Measurements from ENCODE around the gene ATG9A.
"Not testable (repeated sequence)": the region's sequence is repeated elsewhere in the genome, so short reads cannot be mapped to it uniquely, and the experiment has no call there.

The ATG9A gene

DNA sequence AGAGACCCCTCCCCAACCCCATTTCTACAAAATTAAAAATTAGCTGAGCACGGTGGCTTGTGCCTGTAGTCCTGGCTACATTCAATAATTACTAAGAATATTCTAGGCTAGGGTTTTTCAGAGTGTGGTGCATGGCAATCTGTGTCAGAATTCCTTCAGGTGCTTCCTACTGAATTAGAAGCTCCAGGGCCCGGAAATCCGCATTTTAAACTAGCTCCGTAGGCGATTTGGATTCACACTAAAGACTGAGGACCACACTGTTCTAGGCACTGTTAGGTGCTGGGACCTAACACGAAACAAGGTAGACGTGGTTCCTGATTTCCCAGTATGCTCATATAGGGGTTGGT is 23.5 kb downstream of the ATG9A start:
- DNase-seq (ENCODE audit: low read depth in 2 of 2) = no peak

DNA sequence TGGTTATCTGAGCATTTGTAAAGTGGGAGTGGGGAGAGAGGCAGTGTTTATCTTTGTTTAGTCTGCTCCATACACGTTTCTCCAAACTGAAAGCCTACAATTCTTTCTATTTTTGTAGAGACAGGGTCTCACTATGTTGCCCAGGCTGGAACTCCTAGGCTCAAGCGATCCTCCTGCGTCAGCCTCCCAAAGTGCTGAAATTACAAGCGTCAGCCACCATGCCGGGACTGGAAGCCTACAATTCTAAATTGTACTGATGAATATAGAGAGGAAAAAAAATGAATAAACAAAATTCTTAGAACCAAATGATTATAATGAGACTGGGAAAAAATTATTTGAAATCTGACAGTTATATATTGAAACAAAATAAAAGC is 24.3 kb downstream of the ATG9A start:
- DNase-seq (ENCODE audit: low read depth in 2 of 2) = no peak

DNA sequence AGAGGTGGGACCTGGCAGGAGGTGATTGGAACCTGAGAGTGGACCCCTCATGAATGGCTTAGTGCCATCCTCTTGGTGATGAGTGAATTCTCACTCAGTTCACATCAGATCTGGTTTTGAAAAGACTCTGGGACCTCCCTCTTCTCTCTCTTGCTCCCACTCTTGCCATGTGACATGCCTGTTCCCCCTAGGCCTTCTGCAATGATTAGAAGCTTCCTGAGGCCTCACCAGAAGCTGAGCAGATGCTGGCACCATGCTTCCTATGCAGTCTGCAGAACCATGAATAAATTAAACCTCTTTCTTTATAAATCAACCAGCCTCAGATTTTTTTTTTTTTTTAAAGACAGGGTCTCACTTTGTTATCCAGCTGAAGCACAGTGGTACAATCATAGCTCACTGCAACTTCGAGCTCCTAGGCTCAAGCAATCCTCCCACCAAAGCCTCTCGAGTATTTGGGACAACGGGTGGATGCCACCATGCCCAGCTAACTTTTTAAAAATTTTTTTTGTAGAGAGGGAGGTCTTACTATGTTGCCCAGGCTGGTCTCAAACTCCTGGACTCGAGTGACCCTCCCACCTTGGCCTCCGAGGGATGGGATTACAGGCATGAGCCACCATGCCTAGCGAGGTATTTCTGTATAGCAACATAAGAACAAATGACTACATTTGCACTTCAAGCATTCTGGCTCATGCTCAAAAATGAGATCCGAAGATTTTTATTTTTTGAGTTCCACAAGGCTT is 24.8 kb downstream of the ATG9A start:
- DNase-seq (ENCODE audit: low read depth in 2 of 2) = no peak

DNA sequence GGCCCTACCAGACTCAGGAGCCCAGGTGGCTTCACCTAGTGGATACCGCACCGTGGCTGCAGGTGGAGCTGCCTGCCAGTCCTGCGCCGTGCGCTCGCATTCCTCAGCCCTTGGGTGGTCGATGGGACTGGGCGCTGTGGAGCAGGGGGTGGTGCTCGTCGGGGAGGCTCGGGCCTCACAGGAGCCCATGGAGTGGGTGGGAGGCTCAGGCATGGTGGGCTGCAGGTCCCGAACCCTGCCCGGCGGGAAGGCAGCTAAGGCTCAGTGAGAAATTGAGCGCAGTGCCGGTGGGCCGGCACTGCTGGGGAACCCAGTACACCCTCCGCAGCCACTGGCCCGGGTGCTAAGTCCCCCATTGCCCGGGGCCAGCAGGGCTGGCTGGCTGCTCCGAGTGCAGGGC is 28.1 kb downstream of the ATG9A start:
- not testable (repeated sequence) for DNase-seq (ENCODE audit: low read depth in 2 of 2)

DNA sequence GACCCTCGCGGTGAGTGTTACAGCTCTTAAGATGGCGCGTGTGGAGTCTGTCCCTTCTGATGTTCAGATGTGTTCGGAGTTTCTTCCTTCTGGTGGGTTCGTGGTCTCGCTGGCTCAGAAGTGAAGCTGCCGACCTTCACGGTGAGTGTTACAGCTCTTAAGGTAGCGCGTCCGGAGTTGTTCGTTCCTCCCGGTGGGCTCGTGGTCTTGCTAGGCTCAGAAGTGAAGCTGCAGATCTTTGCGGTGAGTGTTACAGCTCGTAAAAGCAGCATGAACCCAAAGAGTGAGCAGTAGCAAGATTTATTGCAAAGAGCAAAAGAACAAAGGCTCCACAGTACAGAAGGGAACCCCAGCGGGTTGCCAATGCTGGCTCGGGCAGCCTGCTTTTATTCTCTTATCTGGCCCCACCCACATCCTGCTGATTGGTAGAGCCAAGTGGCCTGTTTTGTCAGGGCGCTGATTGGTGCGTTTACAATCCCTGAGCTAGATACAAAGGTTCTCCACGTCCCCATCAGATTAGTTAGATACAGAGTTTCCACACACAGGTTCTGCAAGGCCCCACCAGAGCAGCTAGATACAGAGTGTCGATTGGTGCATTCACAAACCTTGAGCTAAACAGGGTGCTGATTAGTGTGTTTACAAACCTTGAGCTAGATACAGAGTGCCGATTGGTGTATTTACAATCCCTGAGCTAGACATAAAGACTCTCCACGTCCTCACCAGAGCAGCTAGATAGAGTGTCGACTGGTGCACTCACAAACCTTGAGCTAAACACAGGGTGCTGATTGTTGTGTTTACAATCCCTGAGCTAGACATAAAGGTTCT is 28.7 kb downstream of the ATG9A start:
- DNase-seq (ENCODE audit: low read depth in 2 of 2) = not testable (repeated sequence)

DNA sequence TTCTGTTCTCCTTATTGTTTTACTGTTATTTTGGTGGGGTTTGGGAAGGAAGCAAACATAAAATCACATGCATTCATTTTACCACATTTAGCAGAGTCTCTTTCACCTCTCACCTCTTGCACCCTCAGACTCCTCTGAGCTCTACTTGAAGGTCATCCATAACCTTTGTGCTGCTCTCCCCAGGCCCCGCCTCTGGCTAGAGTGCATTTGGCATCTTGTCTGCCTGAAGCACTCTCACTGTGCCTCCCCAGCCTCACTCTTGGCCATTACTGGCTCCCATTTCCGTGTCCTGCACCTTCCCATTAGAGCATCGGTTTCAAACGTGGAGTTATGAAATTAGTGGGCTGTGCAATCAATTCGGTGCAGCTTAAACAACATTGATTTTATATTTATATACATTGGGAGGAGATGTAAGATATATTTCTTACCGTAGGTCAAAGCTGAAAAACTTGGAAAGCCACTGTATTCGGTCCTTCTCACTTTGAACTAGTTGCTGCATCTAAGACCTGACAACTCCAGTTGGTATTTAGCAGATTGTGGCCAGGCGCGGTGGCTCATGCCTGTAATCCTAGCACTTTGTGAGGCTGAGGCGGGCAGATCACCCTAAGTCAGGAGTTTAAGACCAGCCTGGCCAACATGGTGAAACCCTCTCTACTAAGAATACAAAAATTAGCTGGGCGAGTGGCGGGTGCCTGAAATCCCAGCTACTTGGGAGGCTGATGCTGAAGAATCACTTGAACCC is 29.8 kb downstream of the ATG9A start:
- no peak for DNase-seq (ENCODE audit: low read depth in 2 of 2)

DNA sequence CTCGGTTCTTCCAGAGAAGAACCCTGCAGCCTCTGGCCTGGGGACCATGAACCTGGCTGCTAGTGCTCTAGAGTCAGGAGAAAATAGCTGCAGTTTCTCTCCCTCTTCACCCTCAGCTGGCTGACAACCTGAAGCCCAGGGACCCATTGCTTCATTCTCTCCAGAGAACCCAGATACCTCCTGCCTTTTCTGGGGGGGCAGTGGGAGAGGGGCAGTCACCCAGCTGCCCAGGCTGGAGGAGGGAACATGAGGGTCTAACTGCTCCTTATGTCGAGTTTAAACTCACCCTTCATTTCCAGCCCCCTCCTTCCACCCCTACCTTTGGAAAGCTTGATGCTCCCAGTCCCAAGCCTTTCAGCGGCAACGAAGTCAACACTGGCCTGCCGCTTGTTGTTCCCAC is 30.5 kb downstream of the ATG9A start:
- DNase-seq (ENCODE audit: low read depth in 2 of 2) = no peak

DNA sequence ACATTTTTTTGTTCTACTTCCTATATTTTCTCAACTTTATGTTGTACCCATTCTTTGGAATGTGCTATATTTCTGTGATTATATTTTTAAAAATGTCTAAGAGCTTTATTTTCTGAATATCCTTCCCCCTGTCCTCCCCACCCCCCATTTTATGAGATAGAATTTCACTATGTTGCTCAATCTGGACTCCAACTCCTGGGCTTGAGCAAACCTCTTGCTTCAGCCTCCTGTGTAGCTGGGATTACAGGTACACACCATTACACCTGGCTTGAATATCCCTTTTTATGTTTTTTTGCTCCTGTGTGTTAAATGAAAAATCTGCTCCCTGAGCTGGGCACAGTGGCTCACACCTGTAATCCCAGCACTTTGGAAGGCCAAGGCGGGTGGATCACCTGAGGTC is 32.0 kb downstream of the ATG9A start:
- no peak for DNase-seq (ENCODE audit: low read depth in 2 of 2)

DNA sequence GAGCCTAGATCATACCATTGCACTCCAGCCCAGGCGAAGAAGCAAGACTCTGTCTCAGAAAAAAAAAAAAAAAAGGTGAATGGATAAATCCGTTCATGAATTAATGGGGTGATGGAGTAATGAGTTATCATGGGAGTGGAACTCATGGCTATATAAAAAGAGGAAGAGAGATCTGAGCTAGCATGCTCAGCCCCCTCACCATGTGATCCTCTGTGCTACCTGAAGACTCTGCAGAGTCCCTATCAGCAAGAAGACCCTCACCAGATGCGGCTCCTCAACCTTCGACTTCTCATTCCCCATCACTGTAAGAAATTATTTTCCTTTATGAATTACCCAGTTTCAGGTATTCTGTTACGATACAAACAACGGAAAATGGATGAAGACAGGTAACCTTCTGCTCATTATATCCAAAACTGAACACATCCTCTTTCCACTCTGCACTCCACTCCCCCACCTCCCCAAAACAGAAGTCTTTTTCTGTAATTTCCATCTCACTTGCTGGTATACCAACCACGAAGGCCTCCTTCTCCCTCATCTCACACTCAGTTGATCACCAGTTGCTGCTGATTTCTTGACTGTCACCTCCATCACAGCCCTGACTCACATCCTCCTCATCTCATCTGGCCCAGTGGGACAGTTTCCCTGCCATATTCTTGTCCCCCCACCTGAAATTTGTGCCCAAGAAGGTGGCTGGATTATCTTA is 42.5 kb downstream of the ATG9A start:
- DNase-seq (ENCODE audit: low read depth in 2 of 2) = no peak

DNA sequence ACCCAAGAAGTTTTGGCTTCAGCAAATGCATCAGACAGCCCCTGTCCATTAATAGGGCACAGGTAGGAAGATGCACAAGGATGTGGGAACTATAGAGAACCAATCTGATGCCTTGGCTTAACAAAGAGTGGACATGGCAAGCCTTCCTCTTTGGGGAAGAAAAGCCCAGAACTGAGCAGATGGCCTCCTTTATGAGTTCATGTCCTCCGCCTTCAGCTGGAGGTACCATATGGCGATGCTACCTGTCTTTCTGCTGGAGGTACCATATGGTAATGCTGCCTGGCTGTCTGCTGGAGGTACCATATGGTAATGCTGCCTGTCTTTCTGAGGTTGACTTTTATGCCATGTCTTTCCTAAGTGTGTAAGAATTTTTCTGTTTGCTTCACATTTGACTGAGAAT is 45.3 kb downstream of the ATG9A start:
- DNase-seq (ENCODE audit: low read depth in 2 of 2) = no peak

DNA sequence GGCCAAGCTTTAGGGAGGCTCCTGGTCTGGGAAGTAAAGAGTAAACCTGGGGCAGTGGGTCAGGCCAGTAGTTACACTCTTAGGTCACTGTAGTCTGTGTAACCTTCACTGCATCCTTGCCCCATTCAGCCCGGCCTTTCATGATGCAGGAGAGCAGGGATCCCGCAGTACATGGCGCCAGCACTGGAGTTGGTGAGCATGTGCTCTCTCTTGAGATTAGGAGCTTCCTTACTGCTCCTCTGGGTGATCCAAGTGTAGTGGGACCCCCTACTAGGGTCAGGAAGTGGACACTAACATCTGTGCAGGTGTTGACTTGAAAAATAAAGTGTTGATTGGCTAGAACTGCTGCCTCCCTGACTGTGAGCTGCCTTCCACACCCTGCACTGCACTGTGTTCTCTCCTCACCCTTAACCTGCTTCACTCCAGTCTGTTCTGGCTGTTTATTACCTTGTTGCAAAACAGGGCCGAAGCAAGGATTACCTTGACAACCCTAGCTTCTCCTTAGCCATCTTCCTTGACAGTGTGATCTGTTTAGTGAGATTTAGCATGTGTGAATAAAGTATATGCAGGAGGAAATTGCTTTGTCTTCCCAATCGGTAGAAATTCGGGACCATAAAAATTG is 46.2 kb downstream of the ATG9A start:
- no peak for DNase-seq (ENCODE audit: low read depth in 2 of 2)

DNA sequence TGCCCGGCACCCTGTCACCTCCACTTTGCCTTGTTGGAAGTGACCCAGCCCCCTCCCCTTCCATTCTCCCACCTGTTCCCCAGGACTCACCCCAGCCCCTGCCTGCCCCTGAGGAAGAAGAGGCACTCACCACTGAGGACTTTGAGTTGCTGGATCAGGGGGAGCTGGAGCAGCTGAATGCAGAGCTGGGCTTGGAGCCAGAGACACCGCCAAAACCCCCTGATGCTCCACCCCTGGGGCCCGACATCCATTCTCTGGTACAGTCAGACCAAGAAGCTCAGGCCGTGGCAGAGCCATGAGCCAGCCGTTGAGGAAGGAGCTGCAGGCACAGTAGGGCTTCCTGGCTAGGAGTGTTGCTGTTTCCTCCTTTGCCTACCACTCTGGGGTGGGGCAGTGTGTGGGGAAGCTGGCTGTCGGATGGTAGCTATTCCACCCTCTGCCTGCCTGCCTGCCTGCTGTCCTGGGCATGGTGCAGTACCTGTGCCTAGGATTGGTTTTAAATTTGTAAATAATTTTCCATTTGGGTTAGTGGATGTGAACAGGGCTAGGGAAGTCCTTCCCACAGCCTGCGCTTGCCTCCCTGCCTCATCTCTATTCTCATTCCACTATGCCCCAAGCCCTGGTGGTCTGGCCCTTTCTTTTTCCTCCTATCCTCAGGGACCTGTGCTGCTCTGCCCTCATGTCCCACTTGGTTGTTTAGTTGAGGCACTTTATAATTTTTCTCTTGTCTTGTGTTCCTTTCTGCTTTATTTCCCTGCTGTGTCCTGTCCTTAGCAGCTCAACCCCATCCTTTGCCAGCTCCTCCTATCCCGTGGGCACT is 46.9 kb downstream of the ATG9A start:
- DNase-seq (ENCODE audit: low read depth in 2 of 2) = no peak

DNA sequence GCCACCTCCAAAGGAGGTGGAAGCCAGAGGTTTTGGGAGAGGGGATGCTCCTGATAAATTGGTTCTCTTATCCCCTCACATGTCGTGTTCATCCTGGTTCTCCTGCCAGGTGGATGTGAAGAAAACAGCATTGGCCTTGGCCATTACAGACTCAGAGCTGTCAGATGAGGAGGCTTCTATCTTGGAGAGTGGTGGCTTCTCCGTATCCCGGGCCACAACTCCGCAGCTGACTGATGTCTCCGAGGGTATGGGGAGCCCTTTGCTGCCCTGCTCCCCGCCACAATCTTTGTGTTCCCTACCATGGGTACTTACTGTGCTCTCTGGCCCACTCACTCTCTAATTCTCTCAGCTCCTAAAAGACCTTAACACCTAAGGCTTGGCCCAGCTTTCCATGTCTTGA is 47.9 kb downstream of the ATG9A start:
- no peak for DNase-seq (ENCODE audit: low read depth in 2 of 2)

DNA sequence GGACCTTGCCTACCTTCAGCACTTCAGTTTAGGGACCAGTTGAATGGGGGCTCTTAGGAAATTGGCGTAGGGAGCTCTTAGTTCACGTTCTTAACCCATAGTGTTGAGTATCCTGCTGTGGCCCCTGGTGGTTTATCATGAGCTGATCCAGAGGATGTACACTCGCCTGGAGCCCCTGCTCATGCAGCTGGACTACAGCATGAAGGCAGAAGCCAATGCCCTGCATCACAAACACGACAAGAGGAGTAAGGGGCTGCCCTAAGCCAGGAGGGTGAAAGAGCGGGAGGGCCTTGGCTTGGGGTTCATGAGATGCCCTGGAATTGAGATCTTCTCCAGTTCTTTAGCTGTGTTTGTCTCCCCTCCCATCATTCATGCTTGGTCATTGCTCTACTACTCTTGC is 48.5 kb downstream of the ATG9A start:
- no peak for DNase-seq (ENCODE audit: low read depth in 2 of 2)

DNA sequence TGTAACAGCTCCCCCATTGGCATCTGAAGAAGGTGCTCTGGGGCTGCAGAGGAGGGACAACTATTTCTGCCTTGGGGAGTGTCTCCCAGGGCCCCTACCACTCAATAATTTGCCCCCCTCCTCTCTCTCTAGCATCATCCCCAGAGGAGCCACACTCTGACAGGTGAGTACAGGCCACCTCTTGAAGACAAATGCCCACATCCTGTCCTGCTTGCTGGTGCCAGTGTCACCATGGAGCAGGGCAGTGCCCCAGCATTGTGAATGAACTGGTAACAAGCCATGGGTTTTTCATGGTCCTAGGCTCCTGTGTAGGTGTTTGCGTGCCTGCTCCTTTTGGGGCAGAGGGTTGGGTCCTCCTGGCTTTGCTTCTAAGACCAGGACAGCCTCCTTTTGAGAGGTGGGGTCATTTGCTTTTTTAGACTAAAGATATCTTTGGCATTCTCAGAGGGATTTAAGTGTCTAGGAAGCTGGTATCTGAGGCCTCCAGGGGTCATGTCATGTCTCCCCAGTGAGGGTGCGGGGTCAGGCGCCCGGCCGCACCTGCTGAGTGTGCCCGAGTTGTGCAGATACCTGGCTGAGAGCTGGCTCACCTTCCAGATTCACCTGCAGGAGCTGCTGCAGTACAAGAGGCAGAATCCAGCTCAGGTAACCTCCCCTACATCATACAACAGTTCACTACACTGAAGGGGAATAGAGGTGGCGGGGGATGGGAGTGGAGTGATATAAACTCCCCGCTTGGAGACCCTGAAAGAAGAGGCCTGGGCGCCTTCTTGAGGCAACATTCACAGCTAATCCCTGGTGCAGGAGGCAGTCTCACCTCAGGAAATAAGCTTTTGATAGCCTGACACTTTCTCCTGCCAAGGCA is 49.6 kb downstream of the ATG9A start:
- DNase-seq (ENCODE audit: low read depth in 2 of 2) = no peak

DNA sequence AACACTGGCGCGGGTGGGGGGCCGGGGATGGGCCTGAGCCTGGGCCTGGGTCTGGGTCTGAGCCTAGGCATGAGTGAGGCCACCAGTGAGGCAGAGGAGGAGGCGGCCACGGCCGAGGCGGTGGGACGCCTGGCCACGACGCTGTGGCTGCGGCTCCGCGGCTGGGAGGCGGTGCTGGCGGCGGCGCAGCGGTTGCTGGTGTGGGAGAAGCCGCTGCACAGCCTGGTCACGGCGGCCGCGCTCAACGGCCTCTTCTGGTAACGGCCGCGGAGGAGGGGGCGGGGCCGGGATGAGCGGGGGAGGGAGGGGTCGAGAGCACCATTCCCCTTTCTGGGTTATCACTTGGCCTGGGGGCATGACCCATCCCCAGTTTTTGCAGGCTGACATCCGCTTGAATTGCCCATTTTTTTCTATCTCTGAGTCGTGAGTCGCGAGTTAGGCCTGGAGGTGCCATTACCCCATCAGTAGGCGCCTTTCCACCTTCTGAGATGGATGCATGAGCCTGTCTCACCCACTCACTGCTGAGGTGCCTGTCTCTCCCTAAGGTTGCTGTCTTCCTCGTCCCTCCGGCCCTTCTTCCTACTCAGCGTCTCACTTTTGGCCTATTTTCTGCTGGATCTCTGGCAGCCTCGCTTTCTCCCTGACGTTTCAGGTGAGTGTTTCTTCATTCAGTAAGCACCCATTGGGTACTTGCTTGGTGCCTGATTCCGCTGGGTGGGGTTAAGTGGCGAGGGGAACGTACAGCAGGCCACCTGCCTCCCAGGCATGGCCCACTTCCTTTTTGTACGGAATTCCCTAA is 50.9 kb downstream of the ATG9A start:
- DNase-seq (ENCODE audit: low read depth in 2 of 2) = no peak

DNA sequence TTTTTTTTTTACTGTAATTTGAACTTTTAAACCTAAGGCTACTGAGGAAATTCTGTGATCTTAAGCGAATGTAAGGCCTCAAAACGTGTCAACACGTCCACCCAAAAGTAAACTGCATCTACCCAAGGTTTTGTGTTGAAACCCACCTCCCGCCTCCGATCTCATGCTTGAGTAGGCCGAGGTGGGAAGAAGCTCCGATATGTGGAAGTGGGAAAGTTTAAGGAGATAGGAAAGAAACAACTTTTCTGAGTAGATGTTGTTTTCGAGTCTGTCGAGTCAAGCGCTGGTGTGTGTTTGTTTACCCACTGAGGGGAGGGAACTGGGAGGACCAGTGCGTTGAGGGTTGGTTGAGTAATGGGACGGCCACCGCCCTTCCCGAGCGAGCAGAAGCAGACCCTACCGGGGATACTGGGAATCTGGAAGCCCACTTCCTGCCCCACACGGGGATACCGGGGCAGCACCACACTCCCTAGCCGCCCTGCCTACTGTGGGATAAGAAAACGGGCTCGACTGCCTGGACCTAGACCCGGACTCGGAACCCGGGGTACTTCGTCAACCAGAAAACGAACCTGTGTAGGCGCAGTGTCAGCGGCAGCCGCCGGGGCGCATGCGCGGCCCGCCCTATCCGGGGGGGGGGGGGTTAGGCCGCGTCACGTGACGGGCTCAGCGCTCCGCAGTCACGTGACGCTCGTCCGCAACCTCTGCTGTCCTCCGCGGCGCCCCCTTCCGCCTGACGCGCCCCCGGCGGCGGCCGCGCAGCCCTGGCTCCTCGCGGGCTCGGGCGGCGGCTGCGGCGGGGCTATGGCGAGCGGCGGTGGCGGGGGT is 51.7 kb downstream of the ATG9A start, which contains the start of gene RETREG2:
Gene RETREG2 (plus strand): TSS at position 724 of the 825 bp plus-strand sequence. CDS start 78 bp downstream, at position 802.
- peak; percentile 57 to 68 for DNase-seq (ENCODE audit: low read depth in 2 of 2)

Data from fibroblast of skin of left quadriceps (primary cell).